ENCODE results near the gene MED8. TPM values are rescaled to one million over a fixed set of nuclear protein-coding genes. Genes with fewer than 3 reads are reported as not detected.

The MED8 gene
- total RNA-seq, 4 donors from 2014 or later, result 43.6 to 58.4 (median 50.8) TPM

- intact Hi-C loops (cut with DNase I; ENCODE audit: low total_unique reads), result no loop called here
Measured at GRCh38 chr1:43358121-43358745, 31.4 kb downstream of the MED8 start.

GRCh38 chr1:43357251-43357650 is 32.3 kb downstream of the MED8 start:
- H3K4me3 ChIP-seq (ENCODE audit: low read depth, poor library complexity, severe bottlenecking), result no peak overlapping the region
- TF ChIP-seq POLR2A (IDR thresholded peaks at IDR 0.05), result no peak
- TF ChIP-seq, protein P1, sequence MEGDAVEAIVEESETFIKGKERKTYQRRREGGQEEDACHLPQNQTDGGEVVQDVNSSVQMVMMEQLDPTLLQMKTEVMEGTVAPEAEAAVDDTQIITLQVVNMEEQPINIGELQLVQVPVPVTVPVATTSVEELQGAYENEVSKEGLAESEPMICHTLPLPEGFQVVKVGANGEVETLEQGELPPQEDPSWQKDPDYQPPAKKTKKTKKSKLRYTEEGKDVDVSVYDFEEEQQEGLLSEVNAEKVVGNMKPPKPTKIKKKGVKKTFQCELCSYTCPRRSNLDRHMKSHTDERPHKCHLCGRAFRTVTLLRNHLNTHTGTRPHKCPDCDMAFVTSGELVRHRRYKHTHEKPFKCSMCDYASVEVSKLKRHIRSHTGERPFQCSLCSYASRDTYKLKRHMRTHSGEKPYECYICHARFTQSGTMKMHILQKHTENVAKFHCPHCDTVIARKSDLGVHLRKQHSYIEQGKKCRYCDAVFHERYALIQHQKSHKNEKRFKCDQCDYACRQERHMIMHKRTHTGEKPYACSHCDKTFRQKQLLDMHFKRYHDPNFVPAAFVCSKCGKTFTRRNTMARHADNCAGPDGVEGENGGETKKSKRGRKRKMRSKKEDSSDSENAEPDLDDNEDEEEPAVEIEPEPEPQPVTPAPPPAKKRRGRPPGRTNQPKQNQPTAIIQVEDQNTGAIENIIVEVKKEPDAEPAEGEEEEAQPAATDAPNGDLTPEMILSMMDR (IDR thresholded peaks at IDR 0.05), result no peak
- 94 to 98% methylated on average over 4 of the region's 4 CpGs for WGBS, 2 donors
- DNase-seq (ENCODE audit: low spot score in 2 of 2), result no peak
- intact Hi-C loops (cut with DNase I; ENCODE audit: low total_unique reads), result no loop called here

More at GRCh38 chr1:43358121-43358745, 31.4 kb downstream of the MED8 start:
- DNase-seq (ENCODE audit: low spot score in 2 of 2), result no peak
- 0 to 1% methylated on average over 20 to 30 of the region's 33 CpGs for WGBS, 2 donors
- no peak for TF ChIP-seq POLR2A (IDR thresholded peaks at IDR 0.05)
- TF ChIP-seq, protein P1 (IDR thresholded peaks at IDR 0.05), result no peak
- H3K4me3 ChIP-seq (ENCODE audit: low read depth, poor library complexity, severe bottlenecking), result peak overlapping the region; percentile 41

DNA sequence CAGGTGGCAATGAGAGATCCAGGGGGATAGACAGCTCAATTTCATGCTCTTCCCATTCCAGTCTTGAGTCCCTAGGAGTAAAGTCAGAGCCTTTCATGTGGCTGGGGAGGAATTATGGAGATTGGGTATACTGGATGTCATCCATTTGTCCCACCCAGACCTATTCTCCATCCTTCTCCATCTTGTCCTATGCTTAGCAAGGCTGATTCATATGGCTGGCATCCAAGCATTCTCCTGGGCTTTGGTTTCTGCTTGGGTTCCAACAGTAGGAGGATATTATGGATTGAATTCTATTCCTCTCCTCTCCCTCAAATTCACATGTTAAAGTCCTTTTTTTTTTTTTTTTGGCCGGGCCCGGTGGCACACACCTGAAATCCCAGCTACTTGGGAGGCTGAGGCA is 34.7 kb downstream of the MED8 start:
- intact Hi-C loops (cut with DNase I; ENCODE audit: low total_unique reads), result no loop called here
- 91% methylated on average over 2 of the region's 2 CpGs for WGBS, 2 donors
- DNase-seq (ENCODE audit: low spot score in 2 of 2), result no peak
- no peak overlapping the region for H3K4me3 ChIP-seq (ENCODE audit: low read depth, poor library complexity, severe bottlenecking)
- TF ChIP-seq, protein P1 (IDR thresholded peaks at IDR 0.05), result no peak
- no peak for TF ChIP-seq POLR2A (IDR thresholded peaks at IDR 0.05)

GRCh38 chr1:43354471-43354870 is 35.1 kb downstream of the MED8 start:
- 80 to 86% methylated on average over 2 of the region's 2 CpGs for WGBS, 2 donors

DNA sequence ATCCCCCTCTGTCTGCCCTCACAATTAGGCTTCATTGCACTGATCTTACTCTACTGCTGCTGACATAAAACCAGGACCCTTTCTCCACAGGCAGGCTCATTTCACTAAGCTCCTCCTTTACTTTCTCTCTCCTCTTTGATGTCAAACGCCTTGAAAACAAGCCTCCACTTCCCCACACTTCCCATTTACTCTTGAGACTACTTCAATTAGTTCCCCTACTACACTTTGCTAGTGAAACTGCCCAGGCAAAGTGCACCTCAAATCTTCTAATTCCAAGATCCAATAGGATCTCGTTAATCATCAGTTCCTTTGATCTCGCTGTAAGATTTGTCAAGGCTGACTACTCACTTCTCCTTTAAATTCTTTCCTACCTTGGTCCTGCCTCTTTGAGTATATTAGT is 36.7 kb downstream of the MED8 start:
- no peak overlapping the region for H3K4me3 ChIP-seq (ENCODE audit: low read depth, poor library complexity, severe bottlenecking)
- WGBS, 2 donors, result 56 to 63% methylated on average over 3 of the region's 3 CpGs
- intact Hi-C loops (cut with DNase I; ENCODE audit: low total_unique reads), result no loop called here
- TF ChIP-seq POLR2A (IDR thresholded peaks at IDR 0.05), result no peak
- TF ChIP-seq, protein P1 (IDR thresholded peaks at IDR 0.05), result no peak
- no peak for DNase-seq (ENCODE audit: low spot score in 2 of 2)

More at GRCh38 chr1:43354471-43354870, 35.1 kb downstream of the MED8 start:
- H3K4me3 ChIP-seq (ENCODE audit: low read depth, poor library complexity, severe bottlenecking), result no peak overlapping the region
- DNase-seq (ENCODE audit: low spot score in 2 of 2), result no peak
- no peak for TF ChIP-seq POLR2A (IDR thresholded peaks at IDR 0.05)
- TF ChIP-seq, protein P1 (IDR thresholded peaks at IDR 0.05), result no peak
- intact Hi-C loops (cut with DNase I; ENCODE audit: low total_unique reads), result no loop called here

GRCh38 chr1:43352351-43352705 is 37.3 kb downstream of the MED8 start:
- DNase-seq (ENCODE audit: low spot score in 2 of 2), result peak in 1 of 2 donors; percentile 32
- intact Hi-C loops (cut with DNase I; ENCODE audit: low total_unique reads), result no loop called here
- no peak overlapping the region for H3K4me3 ChIP-seq (ENCODE audit: low read depth, poor library complexity, severe bottlenecking)
- TF ChIP-seq, protein P1 (IDR thresholded peaks at IDR 0.05), result no peak
- no peak for TF ChIP-seq POLR2A (IDR thresholded peaks at IDR 0.05)
- WGBS, 2 donors, result 95 to 100% methylated on average over 2 of the region's 2 CpGs

All from lower leg skin (tissue), 4 donors.